GM19397 (cell line): ENCODE results near the gene COL4A6.

Source experiments
- ATAC-seq: cut with Tn5 transposase; IDR thresholded peaks from one replicate; pipeline ENCODE4 v1.9.1; 2021; ENCODE audit warnings: mild to moderate bottlenecking, moderate library complexity; ENCODE audit not compliant: unreplicated experiment

Gene COL4A6

DNA sequence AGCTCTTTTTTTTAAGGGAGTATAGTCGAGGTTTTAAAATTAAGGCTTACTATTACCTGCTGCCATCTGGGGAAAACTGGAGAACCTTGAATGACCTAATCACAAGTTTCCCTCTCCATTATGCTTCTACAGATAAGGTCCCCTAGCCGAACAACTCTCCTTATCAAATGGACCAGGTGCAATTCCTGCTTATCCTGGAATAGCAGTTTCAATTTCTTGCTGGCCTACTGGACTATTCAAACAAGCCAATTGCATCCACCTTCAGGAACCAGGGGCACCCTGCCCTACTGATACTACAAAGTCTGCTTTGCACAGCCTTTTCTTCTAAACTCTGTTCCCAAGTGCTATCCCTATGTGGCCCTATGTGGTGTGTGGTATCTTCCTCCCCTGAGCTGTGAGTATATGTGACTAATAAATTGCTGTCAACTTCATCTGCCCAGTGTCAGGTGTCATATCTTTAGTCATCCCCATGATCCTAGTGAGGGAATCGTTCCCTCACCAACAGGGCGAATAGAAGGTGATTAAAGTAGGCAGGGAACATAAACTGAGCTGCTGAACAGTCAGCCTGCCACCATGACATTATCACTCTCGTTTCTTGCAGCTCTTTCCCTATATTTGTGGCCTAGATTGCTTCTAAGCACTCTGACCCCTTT is 218.1 kb downstream of the COL4A6 start:
- no peak for ATAC-seq

DNA sequence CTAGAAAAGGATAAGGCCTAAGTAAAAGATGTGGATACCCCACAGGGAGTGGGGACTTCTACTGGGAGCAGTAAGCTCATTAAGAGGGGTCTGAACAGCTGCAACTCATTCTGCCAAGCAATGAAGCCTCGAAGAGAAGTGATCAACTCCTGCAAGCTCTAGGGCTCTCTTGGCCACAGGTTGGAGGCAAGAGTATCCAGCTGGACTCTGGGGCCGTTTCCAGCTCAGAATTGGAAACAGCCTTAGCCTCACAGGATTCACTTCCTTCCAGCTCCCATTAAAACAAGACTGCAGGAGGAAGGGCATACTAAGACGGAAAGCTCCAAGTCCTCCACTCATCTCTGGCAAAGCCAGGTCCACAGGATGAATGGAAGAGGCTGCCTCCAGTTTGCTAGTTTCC is 220.3 kb downstream of the COL4A6 start:
- no peak for ATAC-seq

DNA sequence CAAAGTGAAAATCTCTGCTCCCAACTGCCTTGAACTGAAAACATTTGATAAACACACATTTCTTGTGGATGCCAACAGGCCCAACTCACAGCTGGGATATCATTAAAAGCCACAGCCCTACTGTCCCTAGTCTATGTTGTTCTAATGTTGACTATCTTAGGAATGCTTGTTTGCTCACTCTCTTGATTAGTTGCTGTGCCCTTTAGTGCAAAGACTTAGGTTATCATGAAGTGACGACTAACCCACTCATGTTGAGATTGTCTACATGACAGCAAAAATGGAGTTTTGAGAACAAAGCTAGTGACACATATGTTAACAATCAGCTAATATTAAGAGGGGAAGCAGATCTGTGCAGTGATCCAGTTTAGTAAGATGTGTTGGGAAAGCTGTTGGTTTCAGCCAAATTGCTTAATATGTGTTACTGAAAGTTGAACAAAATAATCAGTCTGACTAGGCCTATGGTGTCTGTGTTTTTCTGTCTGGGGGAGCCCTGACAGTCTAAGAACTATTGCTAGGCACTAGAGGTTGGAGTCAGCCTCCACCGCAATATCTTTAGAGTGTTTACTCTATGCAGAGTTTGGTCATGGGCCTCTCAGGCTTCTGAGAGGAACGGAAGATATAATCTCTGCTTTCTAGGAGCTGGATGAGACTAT is 221.2 kb downstream of the COL4A6 start:
- no peak for ATAC-seq

DNA sequence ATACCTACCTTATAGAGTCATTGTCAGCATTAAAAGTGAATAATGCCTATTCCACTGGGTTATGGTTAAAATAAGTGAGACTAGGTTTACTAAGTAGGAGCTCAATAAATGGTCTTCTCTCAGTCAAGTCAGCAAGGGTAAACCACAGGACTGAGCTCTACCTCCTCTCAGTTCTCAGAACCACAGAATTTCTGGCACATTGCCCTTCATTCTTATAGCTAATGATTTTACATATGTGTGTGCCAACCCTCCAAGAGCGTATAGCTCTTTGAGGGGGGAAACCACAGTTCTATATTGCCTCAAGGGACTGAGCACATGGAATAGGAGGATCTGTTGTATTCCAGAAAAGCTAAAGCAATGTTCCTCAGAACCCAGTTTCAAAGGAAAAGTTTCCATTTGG is 221.8 kb downstream of the COL4A6 start:
- ATAC-seq, result no peak

DNA sequence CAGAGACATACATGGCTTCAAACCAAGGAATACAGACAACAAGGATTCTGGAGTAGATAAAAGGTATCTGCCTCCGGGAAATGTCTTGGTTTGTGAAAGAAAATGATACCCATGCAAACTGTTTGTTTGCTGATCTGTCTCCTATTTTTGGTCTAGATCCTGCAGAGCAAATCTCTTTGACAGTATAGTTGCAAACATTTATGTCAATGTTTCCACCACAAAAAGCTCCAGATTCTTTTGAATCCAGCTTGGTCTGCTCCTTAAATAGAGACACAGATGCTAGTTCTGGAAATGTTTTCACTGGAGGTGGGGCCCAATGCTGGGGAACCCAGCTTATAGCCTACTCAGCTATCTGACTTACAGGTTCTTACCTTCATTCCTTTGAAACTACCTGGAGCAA is 226.9 kb downstream of the COL4A6 start:
- ATAC-seq, result no peak

DNA sequence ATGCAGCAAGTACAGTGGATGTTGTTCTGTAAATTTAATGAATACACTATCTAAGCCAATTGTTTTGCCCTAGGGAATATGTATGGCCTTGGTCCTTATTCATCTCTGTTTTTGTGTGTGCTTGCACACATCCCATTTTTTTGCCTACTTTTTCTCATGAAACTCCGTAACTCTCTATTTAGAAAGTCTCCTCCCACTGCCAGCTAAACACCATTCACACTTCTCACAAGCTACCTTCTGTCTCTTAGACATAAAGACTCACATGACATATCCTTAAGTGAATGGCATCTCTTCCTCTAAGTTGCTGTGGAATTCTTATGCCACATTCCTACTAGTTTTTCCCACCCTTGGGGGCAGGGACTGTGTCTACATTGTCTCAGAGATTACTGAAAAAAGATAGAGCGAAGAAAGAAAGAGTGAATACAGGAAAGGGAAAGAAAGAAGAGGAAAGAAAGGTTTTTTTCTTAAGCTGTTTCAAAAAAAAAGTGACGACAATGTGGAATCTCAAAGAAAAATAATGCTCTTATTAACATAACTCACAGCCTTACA is 229.1 kb downstream of the COL4A6 start:
- ATAC-seq, result no peak

DNA sequence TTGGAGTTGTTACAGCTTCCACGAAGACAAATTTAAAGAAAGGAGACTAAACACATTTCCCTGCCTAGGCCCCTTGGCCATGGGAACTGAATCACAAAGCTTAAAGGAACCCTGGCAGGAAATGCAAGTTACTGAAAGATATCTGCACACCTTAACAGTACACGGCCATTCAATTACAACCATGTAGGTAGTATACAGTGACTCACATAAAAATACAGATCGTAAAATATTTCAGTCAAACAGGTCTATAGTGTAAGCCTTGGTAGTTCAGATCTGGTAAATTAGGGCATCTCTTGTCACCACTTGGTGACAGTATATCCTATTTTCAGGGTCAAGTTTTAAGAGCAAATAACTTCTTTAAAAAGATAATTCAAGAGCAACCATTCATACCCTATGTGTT is 234.7 kb downstream of the COL4A6 start:
- ATAC-seq, result no peak

DNA sequence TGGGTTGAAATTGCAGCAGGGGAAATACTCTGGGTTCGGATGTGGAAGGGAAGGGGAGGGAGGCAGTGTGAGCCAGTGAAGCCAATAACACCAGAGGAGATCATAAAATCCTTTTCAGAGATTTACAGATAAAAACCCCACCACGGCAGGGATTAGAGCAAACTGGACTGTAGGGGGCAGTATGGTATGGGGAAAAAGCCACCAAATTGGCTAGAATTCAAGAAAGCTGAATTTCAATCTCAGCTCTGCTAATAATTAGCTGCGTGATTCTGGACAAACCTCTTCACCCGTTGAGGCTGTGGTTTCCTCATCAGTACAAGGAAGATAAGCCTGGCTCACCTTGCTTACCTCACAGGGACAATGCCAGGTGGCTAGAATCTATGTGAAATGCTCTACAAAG is 238.5 kb downstream of the COL4A6 start:
- ATAC-seq, result no peak

DNA sequence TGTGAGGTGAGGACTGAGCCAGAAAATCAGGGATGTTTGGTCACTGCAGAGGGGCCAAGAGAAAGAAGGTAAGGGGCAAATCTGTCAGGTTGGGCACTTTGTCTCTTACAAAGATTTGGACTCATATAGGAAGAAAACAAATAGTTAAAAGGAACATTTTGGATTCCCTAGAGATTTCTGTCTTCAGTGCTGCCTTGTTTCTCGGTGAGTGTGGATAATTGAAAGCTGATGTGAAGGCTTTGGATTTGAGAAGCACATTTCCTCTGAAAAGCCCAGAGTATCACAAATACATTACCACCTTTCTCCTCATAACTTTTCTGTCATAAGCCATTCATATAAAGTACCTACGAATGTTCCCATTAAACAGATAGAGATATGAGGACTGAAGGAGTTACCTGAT is 239.2 kb downstream of the COL4A6 start:
- ATAC-seq, result no peak

DNA sequence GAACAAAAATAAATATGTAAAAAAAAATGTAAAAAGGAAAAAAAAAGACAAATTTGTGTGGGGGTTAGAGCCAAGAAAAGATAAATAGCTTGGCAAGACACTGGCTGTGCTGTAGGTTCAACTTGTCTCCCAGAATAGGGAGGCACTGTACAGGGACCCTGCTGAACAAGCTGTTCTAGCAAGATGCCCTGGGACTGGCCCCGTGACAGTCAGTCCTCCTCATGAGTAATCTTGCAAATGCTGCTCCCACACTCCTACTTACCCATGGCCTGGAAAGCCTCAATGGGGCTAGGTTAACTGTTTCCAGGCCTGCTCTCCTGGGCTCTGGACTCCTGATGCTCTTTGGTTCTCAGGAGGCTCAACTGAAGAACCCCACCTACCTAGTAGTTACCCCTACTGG is 239.8 kb downstream of the COL4A6 start:
- no peak for ATAC-seq

DNA sequence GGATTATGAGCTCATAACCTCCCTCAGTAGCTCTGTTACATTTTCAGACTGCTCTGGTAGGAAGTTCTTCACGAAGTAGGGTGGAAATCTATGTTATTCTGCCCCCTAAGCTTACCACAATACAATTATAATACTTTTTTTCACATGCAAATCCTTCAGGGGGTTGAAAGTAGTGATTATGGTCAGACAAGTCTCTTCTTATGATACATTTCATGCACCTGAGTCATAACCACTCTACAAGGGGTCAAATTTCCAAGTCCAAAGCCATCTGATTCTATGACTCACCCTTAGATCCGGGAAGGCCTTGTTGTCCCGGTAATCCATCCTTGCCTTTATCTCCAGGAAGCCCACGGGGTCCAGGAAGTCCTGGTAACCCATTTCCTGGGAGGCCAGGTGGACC is 251.4 kb downstream of the COL4A6 start:
- ATAC-seq, result no peak

DNA sequence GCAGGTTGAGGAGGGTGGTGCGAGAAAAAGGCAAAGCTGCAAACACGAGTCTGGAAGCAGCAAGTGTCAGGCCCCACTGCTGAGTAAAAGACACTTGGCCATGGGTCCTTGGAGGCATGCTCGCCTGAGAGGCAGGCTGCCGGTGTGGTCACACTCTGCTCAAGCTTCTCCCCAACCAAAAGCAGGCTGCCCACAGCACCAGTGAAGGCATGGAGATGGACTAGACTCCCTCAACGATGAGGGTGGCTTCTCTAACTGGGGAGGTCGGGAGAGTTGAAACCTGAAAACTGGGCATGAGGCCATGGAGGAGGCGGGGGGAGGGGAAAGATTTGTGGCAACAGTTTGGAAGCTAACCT is 260.1 kb downstream of the COL4A6 start:
- no peak for ATAC-seq

DNA sequence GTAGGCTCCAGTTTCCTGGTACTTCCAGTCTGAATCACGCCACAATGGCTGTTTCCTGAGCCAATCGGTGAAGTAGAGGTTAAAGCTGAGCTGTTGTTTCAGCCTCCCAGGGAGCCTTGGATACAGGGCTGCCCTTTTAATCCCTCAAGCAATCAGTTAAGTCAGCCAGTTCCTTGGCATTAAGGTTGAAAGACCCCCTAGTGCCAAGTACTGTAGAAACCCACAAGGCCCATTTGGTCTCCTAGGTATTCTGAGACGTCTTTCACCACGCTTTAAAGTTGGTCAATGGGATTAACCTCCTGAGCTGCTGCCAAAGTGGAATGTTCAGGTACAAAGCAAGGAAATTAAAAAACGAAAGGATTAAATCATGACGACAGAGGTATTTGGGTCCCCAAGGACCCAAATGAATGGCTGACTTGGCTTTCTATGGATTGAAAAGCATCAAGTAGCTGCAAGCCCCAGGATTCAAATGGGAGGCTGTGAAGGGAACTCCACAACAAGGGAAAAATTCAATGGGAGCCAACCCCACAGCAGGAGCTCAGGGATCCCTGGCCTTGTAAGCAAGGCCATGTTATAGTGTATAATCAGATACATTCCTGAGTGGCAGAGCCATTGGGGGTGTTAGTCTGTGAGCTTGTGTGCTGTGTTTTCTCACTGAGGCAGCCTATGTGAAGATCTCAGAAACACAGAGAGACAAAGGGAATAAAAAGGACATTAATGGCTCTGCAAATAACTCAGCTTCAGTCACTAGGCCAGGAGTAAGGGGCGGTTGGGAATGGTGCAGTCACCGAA is 260.7 kb downstream of the COL4A6 start:
- ATAC-seq, result no peak

DNA sequence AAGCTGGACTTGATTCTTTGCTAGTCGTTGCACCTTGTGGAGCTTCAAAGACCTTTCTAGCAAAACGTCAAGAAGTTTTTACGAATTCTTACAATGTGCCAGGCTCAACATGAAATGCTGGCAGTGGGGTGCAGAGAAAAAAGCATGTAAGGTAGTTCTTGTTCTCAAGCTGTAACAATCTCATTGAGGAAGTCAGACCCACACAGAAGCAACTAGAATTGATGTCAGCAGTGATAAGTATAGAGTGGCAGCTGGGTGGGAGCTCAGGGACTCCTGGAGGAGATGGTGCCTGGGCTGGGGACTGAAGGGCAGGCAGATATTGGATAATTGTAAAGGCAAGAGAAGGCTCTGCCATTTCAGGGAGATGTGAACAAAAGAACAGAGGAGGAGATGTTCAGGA is 264.3 kb downstream of the COL4A6 start:
- ATAC-seq, result no peak

DNA sequence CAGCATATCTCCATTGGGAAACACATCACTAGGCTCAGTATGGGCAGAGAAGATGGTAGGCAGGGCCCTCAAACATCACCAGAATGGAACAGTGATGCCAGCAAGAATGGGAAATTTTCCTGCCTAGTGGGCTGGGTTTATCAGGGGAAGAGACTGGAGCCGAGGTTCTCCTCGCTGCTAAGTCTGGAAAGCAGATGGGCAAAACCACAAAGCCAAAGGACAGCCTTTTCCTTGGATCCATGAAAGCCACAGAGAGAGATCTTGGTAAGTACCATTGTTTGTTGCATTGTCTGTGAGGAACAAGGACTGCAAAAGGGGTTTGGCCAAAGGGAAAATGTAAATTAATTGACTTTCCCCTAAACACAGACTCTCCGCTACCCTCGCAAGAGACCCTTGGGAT is 266.6 kb downstream of the COL4A6 start:
- ATAC-seq, result no peak

DNA sequence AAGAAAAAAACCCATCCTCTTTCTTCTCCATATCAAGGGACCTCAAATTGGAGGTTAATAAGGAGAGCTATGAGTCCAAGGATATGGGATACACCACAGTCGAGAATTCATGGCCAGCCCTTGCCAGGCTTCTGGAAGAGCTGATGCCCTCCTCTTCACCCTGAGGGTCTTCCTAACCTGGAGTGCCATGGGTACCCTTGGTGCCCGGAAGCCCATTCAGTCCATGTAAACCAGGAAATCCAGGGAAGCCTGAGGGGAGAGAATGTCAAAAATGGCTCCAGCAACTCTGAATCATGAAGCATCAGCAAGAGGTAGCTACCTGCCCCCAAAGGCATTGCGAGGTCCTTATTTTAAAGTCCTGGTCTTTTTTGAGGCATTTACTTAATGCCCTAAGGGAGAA is 268.5 kb downstream of the COL4A6 start:
- ATAC-seq, result no peak

DNA sequence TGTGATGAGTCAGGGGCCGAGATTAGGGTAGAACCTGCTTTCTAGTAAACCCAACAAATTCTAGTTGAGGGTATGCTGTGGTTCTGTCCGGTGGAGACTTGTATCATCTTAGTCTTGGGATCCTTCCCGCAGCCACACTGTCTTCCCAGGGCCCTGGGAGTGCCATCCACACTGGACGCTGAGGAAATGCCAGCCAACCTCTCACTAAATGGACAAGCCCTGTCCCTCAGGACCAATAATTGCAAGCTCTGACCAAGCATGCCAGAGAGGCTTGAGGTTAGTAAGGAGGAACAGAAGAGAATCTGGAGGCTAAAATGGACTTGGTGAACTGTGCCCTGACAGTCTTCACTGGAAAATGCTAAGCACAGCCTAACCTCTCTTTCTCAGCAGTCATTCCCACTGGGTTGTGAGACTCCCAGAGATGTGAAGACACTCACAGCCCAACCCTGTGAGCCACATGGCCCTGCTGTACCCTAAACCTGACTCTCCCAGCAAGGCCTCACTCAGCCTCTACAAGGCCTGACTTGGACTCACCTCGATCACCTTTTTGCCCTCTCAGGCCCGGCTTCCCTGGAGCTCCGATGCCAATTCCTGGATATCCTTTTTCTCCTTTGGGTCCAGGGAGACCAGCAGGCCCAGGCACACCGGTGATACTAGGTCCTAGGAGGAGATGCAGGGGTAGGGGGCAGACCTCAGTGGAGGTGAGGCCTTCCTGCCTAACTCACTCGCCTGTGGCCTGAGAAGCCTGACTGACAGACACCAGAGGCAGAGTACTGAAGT is 269.1 kb downstream of the COL4A6 start:
- ATAC-seq, result no peak

DNA sequence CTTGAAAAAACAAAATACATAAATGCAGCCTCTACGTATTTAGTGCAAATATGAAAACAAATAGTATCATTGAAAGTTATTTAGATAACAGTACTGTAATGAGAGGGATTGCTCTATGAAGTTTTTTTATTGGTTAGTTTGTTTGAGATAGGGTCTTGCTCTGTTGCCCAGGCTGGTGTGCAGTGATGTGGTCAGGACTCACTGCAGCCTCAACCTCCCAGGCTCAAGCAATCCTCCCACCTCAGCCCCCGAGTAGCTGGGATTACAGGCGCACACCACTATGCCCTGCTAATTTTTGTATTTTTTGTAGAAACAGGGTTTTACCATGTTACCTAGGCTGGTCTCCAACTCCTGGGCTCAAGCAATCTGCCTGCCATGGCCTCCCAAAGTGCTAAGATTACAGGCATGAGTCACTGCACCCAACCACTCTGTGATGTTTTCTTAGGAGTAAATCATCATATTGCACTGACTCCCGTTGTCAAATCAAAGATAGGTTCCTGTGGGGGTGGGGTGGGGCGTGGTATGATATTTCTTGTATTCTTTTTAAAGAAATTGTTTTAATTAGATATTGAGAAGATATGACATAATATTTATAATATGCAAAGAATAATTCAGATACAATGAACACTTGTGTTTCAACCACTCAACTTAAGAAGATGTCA is 270.9 kb downstream of the COL4A6 start:
- ATAC-seq, result no peak

DNA sequence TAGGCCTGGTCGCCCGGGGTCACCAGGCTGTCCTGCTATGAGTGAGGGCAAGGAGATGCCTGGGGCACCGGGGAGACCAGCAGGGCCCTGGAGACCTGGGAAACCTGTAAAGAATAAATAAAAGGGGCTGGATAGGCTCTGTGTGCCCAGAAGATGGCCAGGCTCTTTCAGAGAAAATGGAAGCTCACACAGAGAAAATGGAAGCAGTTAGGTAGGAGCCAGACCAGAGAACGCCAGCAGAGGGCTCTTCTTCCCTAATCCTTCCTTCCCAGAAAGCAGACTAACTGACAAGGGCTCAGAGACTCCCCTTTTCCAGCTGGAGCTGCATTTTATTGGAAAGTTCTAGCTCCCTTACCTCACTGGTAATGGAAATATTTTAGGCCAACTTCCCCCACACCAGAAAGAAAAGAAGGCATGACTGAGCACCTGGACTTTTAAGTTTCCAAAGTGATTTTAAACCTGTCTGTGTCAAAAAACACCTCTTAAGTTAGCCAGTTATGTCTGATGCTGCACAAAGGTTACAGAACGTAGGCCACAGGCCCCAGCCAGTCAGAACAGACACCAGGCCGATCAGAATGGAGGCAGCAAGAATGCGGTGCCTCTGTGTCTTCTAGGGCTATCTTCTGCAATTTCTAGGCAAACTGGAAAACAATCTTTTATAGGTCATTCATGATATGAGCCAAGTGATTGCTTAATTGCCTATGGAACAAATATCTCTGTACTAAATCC is 272.7 kb downstream of the COL4A6 start:
- ATAC-seq, result no peak
